ENCODE measurements around the gene ECT2L. TPM values are rescaled to one million over a fixed set of nuclear protein-coding genes. Genes with fewer than 3 reads are reported as not detected.

ECT2L gene
- total and polyA plus RNA-seq, 2 of the 4 experiments (the other 2 are of a cell fraction): not detected

GRCh38 chr6:138873191-138873590 is 77.3 kb downstream of the ECT2L start:
- no CpG with 5 or more reads among the region's 8 CpGs for WGBS, 2 experiments (ENCODE audit: extremely low coverage in 2 of 2, insufficient read length in 1 of 2)
- POLR2A ChIA-PET (ENCODE audit: unreplicated experiment): no interaction called here
- Histone ChIP-seq H2AK5ac (ENCODE audit: low read depth, low read length) (no peak overlapping the region), H3K36me3 (ENCODE audit: control insufficient read depth, insufficient read depth, low read length) (no peaks in the 10 kb centered on the region), H3K14ac (replicated peaks; ENCODE audit: low read depth, low read length) (no peak overlapping the region), H3K9ac (ENCODE audit: low read depth, low read length) (no peak overlapping the region), H2AK9ac (replicated peaks; ENCODE audit: low read depth, low read length, poor library complexity) (no peak overlapping the region), H2BK5ac (ENCODE audit: low read depth, low read length, poor library complexity, severe bottlenecking) (no peak overlapping the region), H3K27ac (ENCODE audit: insufficient read depth, low read length) (no peak overlapping the region), H2BK120ac (ENCODE audit: low read depth, low read length) (no peak overlapping the region), H3K4me3 (ENCODE audit: insufficient read depth, low read depth, low read length) (no peak overlapping the region), H4K91ac (ENCODE audit: insufficient read depth, low read depth, low read length) (no peak overlapping the region), H2AFZ (replicated peaks; ENCODE audit: low read length, poor library complexity) (no peak overlapping the region), H3K18ac (ENCODE audit: low read depth, low read length) (no peak overlapping the region), H4K8ac (ENCODE audit: low read depth in 2 of 2, low read length in 2 of 2) (no peak overlapping the region), H3K4me2 (ENCODE audit: low read depth, low read length) (no peak overlapping the region), H3K9me1 (ENCODE audit: insufficient read depth, low read length) (0 out of 2 replicates have a peak, but pooled peaks cover 3% of the 10 kb centered on the region), H3K27me3 (ENCODE audit: control insufficient read depth, insufficient read depth, low read length) (peaks cover 8% of the 10 kb centered on the region), H3K56ac (ENCODE audit: extremely low read depth, insufficient read depth, low read length) (no peak overlapping the region), H2BK15ac (ENCODE audit: low read depth, low read length) (no peak overlapping the region), H3K4ac (ENCODE audit: low read depth, low read length) (no peak overlapping the region), H3K4me1 (ENCODE audit: control insufficient read depth, insufficient read depth, low read length) (no peaks in the 10 kb centered on the region), H2BK20ac (ENCODE audit: low read depth, low read length) (no peak overlapping the region), H4K20me1 (ENCODE audit: insufficient read depth, low read length) (no peaks in the 10 kb centered on the region), H4K5ac (ENCODE audit: low read depth, low read length) (no peak overlapping the region), H3K23ac (ENCODE audit: low read depth, low read length) (no peak overlapping the region), H3K9me3 (ENCODE audit: control insufficient read depth, insufficient read depth, low read length) (no peaks in the 10 kb centered on the region), H3K79me1 (ENCODE audit: low read depth in 1 of 2, low read length in 2 of 2) (no peaks in the 10 kb centered on the region)
- intact Hi-C loops (cut with micrococcal nuclease): no loop called here
- TF ChIP-seq CHD1 (IDR thresholded peaks at IDR 0.05; ENCODE audit: low read depth, low read length) (no peak), MAFK (IDR thresholded peaks at IDR 0.05; ENCODE audit: low read depth, low read length) (no peak), MXI1 (IDR thresholded peaks at IDR 0.05; ENCODE audit: borderline replicate concordance, low read depth, low read length) (no peak), CTCF (conservative IDR thresholded peaks at IDR 0.05; ENCODE audit: low read depth, low read length) (no peak), RCOR1 (IDR thresholded peaks at IDR 0.05; ENCODE audit: insufficient replicate concordance, low read length) (no peak), FOS (IDR thresholded peaks at IDR 0.05; ENCODE audit: low read depth, low read length) (no peak), BHLHE40 (IDR thresholded peaks at IDR 0.05; ENCODE audit: low read depth, low read length) (no peak), NFE2L2 (IDR thresholded peaks at IDR 0.05; ENCODE audit: low read depth, low read length) (no peak), RAD21 (IDR thresholded peaks at IDR 0.05; ENCODE audit: low read length) (no peak), CEBPB (IDR thresholded peaks at IDR 0.05; ENCODE audit: low read depth, low read length) (no peak), SMC3 (IDR thresholded peaks at IDR 0.05; ENCODE audit: low read depth, low read length) (no peak), RFX5 (IDR thresholded peaks at IDR 0.05; ENCODE audit: low read depth, low read length) (no peak), MAZ (IDR thresholded peaks at IDR 0.05; ENCODE audit: borderline replicate concordance, low read depth, low read length) (no peak)
- TF ChIP-seq, protein P1, sequence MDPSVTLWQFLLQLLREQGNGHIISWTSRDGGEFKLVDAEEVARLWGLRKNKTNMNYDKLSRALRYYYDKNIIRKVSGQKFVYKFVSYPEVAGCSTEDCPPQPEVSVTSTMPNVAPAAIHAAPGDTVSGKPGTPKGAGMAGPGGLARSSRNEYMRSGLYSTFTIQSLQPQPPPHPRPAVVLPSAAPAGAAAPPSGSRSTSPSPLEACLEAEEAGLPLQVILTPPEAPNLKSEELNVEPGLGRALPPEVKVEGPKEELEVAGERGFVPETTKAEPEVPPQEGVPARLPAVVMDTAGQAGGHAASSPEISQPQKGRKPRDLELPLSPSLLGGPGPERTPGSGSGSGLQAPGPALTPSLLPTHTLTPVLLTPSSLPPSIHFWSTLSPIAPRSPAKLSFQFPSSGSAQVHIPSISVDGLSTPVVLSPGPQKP (IDR thresholded peaks at IDR 0.05; ENCODE audit: borderline replicate concordance, low read depth, low read length): no peak
- TF ChIP-seq, protein P2, sequence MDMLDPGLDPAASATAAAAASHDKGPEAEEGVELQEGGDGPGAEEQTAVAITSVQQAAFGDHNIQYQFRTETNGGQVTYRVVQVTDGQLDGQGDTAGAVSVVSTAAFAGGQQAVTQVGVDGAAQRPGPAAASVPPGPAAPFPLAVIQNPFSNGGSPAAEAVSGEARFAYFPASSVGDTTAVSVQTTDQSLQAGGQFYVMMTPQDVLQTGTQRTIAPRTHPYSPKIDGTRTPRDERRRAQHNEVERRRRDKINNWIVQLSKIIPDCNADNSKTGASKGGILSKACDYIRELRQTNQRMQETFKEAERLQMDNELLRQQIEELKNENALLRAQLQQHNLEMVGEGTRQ (IDR thresholded peaks at IDR 0.05; ENCODE audit: low read depth, low read length): no peak
- CTCF ChIA-PET: no interaction called here
- no peak for ATAC-seq (ENCODE audit: low read depth)
- in situ Hi-C loops (cut with MboI; ENCODE audit: low sequenced_read_pairs): no loop called here
- no TSS peak for BruUV-seq (replicated peaks)
- dilution Hi-C loops (cut with HindIII; ENCODE audit: low sequenced_read_pairs, unreplicated experiment): no loop called here
- no peak for DNase-seq
